ENCODE results near the gene KLHDC10. TPM values are rescaled to one million over a fixed set of nuclear protein-coding genes. Genes with fewer than 3 reads are reported as not detected.

KLHDC10 gene
- total and polyA plus RNA-seq, 2 of the 13 experiments (the other 11 are each of a cell fraction or from before 2014, with no cell fraction given), result 11.9 to 21.6 TPM

DNA sequence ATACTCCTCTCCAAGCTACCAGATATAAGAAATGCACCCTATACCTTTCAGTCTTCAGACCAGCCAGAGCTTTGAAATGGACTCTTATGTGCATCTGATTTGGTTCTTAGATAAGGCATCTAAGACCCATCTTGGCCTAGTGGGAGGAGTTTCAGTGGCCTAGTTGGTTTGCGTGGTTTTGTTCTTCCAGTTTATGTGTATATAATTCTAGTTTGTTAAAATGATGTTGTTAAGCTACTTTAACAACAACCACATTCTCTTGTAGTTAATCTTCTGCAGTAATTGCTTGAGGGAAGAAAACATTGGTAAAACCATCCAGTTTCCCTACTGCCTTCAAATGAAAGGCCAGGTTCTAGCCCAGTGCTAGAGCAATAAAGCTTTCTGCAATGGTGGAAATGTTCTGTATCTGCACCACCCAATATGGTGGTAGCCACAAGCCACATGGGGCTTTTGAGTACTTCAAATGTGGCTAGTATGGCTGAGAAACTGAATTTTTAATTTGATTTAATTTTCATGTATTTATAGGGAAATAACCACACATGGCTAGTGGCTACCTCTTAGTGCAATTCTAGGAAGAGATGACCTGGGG, 66.3 kb downstream of the KLHDC10 start (continued):
- TF ChIP-seq SUZ12 (IDR thresholded peaks at IDR 0.05; ENCODE audit: low read depth, low read length) (no peak), SIN3A (IDR thresholded peaks at IDR 0.05; ENCODE audit: borderline replicate concordance, low read depth, low read length) (no peak)

DNA sequence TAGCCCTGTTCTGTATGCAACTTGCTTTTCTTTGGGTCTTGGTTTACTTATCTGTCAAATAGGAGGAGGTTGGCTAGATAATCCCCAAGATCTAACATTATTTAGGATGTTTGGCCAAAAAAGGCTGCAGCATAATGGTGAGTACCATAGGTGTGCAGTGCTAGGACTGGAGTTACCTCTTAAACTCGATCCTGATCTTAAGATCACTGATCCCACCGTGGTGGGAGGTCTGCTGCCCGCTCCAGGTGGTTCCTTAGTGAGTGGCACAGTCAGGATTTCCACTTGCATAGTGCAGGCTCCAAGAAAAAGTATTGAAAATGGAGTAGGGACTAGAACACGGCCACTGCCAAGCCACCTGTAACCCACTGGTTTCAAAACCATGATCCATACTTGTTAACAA, 66.9 kb downstream of the KLHDC10 start:
- CTCF ChIA-PET (ENCODE audit: low intra/inter-chr PET ratio, low total read pairs), result no interaction called here
- no peak for FAIRE-seq
- POLR2A ChIA-PET, result no interaction called here
- no peak for TF ChIP-seq RFX1 (IDR thresholded peaks at IDR 0.05)
- TF ChIP-seq, protein P1, sequence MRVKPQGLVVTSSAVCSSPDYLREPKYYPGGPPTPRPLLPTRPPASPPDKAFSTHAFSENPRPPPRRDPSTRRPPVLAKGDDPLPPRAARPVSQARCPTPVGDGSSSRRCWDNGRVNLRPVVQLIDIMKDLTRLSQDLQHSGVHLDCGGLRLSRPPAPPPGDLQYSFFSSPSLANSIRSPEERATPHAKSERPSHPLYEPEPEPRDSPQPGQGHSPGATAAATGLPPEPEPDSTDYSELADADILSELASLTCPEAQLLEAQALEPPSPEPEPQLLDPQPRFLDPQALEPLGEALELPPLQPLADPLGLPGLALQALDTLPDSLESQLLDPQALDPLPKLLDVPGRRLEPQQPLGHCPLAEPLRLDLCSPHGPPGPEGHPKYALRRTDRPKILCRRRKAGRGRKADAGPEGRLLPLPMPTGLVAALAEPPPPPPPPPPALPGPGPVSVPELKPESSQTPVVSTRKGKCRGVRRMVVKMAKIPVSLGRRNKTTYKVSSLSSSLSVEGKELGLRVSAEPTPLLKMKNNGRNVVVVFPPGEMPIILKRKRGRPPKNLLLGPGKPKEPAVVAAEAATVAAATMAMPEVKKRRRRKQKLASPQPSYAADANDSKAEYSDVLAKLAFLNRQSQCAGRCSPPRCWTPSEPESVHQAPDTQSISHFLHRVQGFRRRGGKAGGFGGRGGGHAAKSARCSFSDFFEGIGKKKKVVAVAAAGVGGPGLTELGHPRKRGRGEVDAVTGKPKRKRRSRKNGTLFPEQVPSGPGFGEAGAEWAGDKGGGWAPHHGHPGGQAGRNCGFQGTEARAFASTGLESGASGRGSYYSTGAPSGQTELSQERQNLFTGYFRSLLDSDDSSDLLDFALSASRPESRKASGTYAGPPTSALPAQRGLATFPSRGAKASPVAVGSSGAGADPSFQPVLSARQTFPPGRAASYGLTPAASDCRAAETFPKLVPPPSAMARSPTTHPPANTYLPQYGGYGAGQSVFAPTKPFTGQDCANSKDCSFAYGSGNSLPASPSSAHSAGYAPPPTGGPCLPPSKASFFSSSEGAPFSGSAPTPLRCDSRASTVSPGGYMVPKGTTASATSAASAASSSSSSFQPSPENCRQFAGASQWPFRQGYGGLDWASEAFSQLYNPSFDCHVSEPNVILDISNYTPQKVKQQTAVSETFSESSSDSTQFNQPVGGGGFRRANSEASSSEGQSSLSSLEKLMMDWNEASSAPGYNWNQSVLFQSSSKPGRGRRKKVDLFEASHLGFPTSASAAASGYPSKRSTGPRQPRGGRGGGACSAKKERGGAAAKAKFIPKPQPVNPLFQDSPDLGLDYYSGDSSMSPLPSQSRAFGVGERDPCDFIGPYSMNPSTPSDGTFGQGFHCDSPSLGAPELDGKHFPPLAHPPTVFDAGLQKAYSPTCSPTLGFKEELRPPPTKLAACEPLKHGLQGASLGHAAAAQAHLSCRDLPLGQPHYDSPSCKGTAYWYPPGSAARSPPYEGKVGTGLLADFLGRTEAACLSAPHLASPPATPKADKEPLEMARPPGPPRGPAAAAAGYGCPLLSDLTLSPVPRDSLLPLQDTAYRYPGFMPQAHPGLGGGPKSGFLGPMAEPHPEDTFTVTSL (CRISPR knock-in tag; IDR thresholded peaks at IDR 0.05; ENCODE audit: borderline replicate concordance), result no peak
- TF ChIP-seq ZBTB8A (CRISPR knock-in tag; IDR thresholded peaks at IDR 0.05; ENCODE audit: borderline replicate concordance, low read depth), result no peak
- TF ChIP-seq ZNF552 (CRISPR knock-in tag; IDR thresholded peaks at IDR 0.05; ENCODE audit: borderline replicate concordance), result no peak
- TF ChIP-seq, protein P2, sequence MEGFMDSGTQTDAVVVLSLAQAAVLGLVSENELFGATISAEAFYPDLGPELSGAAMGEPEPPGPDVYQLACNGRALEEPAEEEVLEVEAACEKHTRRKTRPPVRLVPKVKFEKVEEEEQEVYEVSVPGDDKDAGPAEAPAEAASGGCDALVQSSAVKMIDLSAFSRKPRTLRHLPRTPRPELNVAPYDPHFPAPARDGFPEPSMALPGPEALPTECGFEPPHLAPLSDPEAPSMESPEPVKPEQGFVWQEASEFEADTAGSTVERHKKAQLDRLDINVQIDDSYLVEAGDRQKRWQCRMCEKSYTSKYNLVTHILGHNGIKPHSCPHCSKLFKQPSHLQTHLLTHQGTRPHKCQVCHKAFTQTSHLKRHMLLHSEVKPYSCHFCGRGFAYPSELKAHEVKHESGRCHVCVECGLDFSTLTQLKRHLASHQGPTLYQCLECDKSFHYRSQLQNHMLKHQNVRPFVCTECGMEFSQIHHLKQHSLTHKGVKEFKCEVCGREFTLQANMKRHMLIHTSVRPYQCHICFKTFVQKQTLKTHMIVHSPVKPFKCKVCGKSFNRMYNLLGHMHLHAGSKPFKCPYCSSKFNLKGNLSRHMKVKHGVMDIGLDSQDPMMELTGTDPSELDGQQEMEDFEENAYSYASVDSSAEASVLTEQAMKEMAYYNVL (CRISPR knock-in tag; IDR thresholded peaks at IDR 0.05; ENCODE audit: borderline replicate concordance), result no peak
- TF ChIP-seq, protein P3, sequence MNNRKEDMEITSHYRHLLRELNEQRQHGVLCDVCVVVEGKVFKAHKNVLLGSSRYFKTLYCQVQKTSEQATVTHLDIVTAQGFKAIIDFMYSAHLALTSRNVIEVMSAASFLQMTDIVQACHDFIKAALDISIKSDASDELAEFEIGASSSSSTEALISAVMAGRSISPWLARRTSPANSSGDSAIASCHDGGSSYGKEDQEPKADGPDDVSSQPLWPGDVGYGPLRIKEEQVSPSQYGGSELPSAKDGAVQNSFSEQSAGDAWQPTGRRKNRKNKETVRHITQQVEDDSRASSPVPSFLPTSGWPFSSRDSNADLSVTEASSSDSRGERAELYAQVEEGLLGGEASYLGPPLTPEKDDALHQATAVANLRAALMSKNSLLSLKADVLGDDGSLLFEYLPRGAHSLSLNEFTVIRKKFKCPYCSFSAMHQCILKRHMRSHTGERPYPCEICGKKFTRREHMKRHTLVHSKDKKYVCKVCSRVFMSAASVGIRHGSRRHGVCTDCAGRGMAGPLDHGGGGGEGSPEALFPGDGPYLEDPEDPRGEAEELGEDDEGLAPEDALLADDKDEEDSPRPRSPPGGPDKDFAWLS (CRISPR knock-in tag; IDR thresholded peaks at IDR 0.05; ENCODE audit: borderline replicate concordance), result no peak
- TF ChIP-seq, protein P4, sequence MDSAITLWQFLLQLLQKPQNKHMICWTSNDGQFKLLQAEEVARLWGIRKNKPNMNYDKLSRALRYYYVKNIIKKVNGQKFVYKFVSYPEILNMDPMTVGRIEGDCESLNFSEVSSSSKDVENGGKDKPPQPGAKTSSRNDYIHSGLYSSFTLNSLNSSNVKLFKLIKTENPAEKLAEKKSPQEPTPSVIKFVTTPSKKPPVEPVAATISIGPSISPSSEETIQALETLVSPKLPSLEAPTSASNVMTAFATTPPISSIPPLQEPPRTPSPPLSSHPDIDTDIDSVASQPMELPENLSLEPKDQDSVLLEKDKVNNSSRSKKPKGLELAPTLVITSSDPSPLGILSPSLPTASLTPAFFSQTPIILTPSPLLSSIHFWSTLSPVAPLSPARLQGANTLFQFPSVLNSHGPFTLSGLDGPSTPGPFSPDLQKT (CRISPR knock-in tag; IDR thresholded peaks at IDR 0.05; ENCODE audit: borderline replicate concordance), result no peak
- no peak for TF ChIP-seq MBD4 (IDR thresholded peaks at IDR 0.05; ENCODE audit: borderline replicate concordance, low read length)
- no peak for TF ChIP-seq ATAD3A (CRISPR knock-in tag; IDR thresholded peaks at IDR 0.05)
- no peak for TF ChIP-seq ZNF44 (CRISPR knock-in tag; IDR thresholded peaks at IDR 0.05)

More for the DNA sequence above, 66.9 kb downstream of the KLHDC10 start:
- intact Hi-C loops (cut with micrococcal nuclease; ENCODE audit: unreplicated experiment) (no loop called here), in situ Hi-C loops (cut with HindIII; ENCODE audit: extremely low pct_ligation_motif_present, low pct_unique_long_range_greater_than_20kb) (no loop called here)
- no peaks in the 10 kb centered on the region for H3K4me1 ChIP-seq (ENCODE audit: insufficient read depth, low read length)
- no TSS peak for BruUV-seq (replicated peaks)
- H2AFZ ChIP-seq (ENCODE audit: low read length), result no peak overlapping the region
- H3K4me3 ChIP-seq (replicated peaks in 1 of 3; ENCODE audit: insufficient read depth in 1 of 3, low read depth in 2 of 3, low read length in 3 of 3), result no peak overlapping the region
- no peak overlapping the region for H3K9ac ChIP-seq (ENCODE audit: insufficient read depth, low read depth, low read length)
- no peak for ATAC-seq
- H3K9me3 ChIP-seq (ENCODE audit: low read length), result no peaks in the 10 kb centered on the region
- peaks cover 0 to 16% of the 10 kb centered on the region in 2 experiments; a peak in 2 of 5 replicates for H3K36me3 ChIP-seq (replicated peaks in 1 of 2; ENCODE audit: control insufficient read depth in 1 of 2, insufficient read depth in 2 of 2, low read length in 2 of 2)
- H3K79me2 ChIP-seq (ENCODE audit: insufficient read depth, low read length), result no peaks in the 10 kb centered on the region
- H4K20me1 ChIP-seq (ENCODE audit: insufficient read depth, low read length), result no peaks in the 10 kb centered on the region
- no peaks in the 10 kb centered on the region for H3K27me3 ChIP-seq (ENCODE audit: control insufficient read depth in 1 of 2, insufficient read depth in 2 of 2, low read length in 2 of 2)
- DNase-seq (ENCODE audit: low spot score), result no peak
- no peak overlapping the region for H3K4me2 ChIP-seq (ENCODE audit: low read depth, low read length)
- 91% methylated on average over 4 of the region's 4 CpGs for WGBS (ENCODE audit: low lambda C conversion rate)
- no peak overlapping the region for H3K27ac ChIP-seq (ENCODE audit: extremely low read length, insufficient read depth, low read length)
